Esophagus squamous epithelium (tissue), 4 donors: ENCODE results near the gene KATNAL2.
"Not testable (repeated sequence)": the region's sequence is repeated elsewhere in the genome, so short reads cannot be mapped to it uniquely, and the experiment has no call there.

Source experiments
- POLR2A ChIP-seq, 4 donors: fragments of 450-650 bp; IDR thresholded peaks; one replicate each; pipeline ENCODE4 v1.6.1; 2017; ENCODE audit warnings: antibody characterized with exemption in 4 of 4, mild to moderate bottlenecking in 4 of 4, moderate library complexity in 3 of 4
- TF ChIP-seq, protein P1 (sequence below), 6 experiments: fragments of 450-650 bp in 4 of 6; fragments of 200-600 bp in 2 of 6; sonication (generic) in 2 of 6; IDR thresholded peaks; one replicate each; pipeline ENCODE4 v1.5.1; 2016 to 2019; ENCODE audit warnings: antibody characterized with exemption in 6 of 6, mild to moderate bottlenecking in 4 of 6, moderate library complexity in 4 of 6

DNA sequence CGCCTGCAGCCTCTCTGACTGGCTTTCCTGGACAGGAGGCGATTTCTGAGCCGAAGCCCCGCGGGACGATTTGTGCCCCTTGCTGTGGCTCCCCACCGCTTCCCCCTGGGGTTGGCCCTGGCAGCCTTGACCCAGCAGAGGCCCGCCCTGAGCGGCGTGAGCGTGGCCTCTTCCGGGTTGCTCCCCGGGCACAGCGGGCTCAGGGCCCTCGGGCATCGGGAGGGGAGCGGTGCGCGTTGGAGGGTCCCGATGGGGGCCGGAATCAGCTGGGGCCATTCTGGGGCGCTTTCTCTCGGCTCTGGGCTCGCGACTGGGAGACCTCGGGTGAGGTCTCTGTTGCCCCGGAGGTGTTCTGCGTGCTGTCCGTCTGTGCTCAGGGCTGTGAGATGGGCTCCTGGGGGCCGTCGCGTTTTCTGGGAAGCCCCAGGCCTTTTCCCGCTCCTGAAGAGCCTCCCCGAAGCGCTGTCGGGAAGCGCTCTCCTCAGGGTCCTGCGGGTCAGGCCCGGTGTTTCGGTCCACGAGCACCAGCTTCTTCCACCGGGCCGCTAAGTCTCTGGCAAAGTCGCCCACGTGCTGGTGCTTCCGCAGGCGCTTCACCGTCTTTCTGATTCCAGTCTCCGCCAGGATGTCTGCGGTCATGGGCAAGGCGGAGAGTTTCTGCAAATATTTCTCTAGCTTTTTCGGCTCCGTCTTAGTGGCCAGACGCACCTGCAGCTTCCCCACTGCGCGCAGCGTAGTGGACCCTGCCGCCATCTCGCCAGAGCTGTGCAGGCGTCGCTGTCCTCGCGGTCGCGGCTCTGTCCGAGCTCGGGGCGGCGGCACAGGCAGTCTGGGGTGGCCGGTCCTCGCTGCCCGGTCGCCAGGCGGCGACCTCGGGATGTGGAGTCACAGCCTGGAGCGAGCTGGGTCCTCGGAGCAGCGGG lies 46.5 kb downstream of the KATNAL2 start:
- TF ChIP-seq, protein P1, sequence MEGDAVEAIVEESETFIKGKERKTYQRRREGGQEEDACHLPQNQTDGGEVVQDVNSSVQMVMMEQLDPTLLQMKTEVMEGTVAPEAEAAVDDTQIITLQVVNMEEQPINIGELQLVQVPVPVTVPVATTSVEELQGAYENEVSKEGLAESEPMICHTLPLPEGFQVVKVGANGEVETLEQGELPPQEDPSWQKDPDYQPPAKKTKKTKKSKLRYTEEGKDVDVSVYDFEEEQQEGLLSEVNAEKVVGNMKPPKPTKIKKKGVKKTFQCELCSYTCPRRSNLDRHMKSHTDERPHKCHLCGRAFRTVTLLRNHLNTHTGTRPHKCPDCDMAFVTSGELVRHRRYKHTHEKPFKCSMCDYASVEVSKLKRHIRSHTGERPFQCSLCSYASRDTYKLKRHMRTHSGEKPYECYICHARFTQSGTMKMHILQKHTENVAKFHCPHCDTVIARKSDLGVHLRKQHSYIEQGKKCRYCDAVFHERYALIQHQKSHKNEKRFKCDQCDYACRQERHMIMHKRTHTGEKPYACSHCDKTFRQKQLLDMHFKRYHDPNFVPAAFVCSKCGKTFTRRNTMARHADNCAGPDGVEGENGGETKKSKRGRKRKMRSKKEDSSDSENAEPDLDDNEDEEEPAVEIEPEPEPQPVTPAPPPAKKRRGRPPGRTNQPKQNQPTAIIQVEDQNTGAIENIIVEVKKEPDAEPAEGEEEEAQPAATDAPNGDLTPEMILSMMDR (IDR thresholded peaks at IDR 0.05): not testable (repeated sequence)
- TF ChIP-seq POLR2A (IDR thresholded peaks at IDR 0.05): not testable (repeated sequence)
